ENCODE results near the gene RPP25.
"Not testable (repeated sequence)": the region's sequence is repeated elsewhere in the genome, so short reads cannot be mapped to it uniquely, and the experiment has no call there.

The RPP25 gene

DNA sequence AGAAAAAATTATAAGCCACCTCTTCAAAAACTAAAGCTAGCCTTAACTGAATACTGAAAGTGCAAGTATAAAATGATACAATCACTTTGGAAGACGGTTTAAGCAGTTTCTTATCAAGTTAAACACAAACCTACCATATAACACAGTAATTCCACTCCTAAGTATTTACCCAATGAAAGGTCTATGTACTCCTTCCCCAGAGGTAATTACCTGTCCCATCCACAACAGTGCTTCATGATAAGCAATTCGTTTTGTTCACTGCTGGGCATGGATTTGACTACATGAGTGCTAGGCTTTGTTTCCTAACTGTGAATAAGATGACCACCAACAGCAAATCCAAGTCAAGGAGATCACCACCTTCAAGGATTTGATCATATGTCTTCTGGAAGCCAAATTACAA lies 23.0 kb downstream of the RPP25 start:
- in situ Hi-C loops (cut with HindIII; ENCODE audit: low sequenced_read_pairs): no loop called here

DNA sequence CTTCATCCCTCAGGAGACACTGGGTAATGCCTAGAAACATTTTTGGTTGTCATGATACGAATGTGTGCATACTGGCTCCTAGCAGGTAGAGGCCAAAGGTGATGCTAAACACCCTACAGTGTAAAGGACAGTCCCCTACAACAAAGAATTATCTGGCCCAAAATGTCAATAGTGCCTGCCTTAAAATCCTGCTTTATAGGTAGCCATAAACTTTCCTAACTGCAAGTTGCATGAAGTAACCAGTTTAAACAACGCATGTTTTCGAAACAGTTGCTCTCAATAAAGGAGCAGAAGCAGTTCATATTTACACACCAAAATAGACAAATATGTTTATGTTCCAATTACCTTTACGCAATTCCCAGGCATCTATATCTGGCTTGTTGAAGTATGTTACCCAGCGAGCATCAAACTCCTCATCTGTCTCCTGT lies 27.8 kb downstream of the RPP25 start:
- in situ Hi-C loops (cut with HindIII; ENCODE audit: low sequenced_read_pairs): no loop called here

DNA sequence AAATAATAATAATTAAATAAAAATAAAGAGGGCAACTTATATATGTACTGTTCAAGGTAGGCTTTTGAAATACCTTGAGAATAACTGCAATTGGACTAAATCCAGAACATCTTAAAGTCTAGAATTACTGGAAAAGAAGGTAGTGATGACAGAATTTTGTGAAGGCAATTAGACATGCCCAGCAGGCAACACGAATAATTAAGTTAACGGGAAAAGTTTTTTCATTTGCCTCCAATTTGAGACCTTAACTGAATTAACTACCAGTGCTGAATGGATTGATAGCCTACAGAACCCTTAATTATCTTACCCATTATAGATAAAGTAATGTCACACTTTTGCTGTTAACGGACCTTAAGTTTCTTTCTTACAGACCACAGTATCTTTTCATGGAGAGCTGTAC lies 32.0 kb downstream of the RPP25 start:
- in situ Hi-C loops (cut with HindIII; ENCODE audit: low sequenced_read_pairs): no loop called here

DNA sequence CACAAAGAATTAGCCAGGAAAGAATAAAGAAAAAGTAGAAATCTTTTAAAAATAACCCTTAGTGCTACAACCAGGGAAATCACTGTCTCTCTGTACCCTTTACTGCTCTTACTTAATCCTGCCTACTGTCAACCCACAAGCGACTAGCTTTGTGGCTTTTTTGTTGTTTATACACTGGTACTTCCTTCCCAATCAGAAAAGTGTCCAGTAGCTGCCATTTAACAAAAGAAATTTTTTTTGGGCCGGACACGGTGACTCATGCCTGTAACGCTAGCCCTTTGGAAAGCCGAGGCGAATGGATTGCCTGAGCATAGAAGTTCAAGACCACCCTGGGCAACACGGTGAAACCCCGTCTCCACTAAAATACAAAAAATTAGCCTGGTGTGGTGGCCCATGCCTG lies 36.1 kb downstream of the RPP25 start:
- in situ Hi-C loops (cut with HindIII; ENCODE audit: low sequenced_read_pairs): no loop called here

DNA sequence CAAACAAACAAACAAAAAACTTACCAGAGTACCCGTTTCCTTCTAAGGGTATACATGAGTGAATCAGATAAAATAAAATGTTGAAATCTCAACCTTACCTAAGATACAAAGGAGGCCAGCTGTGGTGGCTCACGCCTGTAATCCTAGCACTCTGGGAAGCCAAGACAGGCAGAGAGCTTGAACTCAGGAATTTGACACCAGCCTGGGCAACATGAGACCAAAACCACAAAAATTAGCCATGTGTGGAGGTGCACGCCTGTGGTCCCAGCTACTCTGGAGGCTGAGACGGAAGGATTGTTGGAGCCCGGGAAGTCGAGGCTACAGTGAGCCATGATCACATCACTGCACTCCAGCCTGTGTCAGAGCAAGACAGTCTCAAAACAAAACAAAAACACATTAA lies 38.9 kb downstream of the RPP25 start:
- in situ Hi-C loops (cut with HindIII; ENCODE audit: low sequenced_read_pairs): no loop called here

DNA sequence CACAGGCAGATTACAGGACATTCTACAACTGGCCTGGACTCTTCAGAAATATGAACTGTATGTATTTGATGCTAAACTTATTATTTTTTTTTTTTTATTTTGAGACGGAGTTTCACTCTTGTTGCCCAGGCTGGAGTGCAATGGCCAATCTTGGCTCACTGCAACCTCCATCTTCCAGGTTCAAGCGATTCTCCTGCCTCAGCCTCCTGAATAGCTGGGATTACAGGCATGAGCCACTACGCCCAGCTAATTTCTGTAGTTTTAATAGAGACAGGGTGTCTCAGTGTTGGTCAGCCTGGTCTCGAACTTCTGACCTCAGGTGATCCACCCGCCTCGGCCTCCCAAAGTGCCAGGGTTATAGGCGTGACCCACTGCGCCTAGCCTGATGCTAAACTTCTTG lies 42.8 kb downstream of the RPP25 start:
- in situ Hi-C loops (cut with HindIII; ENCODE audit: low sequenced_read_pairs): not testable (repeated sequence)

DNA sequence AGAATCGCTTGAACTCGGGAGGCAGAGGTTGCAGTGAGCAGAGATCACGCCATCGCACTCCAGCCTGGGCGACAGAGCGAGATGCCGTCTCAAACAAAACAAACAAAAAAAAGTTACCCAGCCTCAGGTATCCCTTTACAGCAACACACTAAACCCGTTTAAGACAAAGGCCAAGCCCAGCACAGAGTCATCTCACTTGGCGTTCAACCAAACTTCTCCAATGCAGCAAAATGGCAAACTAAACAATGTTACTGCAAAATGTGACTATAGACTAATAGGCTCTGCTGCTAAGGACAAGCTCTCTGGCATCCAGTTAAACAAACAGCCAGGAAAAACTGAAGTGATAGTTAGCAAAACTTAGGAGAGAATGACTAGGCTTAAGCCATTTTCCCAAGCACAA lies 43.5 kb downstream of the RPP25 start:
- in situ Hi-C loops (cut with HindIII; ENCODE audit: low sequenced_read_pairs): no loop called here

DNA sequence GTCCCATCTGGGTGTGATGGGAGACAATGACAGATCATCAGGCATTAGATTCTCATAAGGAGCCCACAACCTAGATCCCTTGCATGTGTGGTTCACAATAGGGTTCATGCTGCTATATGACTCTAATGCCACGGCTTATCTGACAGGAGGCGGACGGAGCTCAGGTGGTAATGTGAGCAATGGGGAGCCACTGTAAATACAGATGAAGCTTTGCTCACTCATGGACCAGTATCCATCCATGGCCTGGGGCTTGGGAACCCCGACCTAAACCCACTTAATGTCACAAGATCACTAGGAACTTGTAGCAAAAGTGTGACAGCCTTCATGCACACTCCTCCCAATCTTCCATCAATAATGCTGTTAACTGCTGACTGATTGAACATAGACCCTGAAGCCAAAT lies 47.9 kb downstream of the RPP25 start:
- in situ Hi-C loops (cut with HindIII; ENCODE audit: low sequenced_read_pairs): loop anchor here (5.0 kb wide), 3 partner anchors 44 to 91 kb away; no protein-coding TSS in a partner anchor

DNA sequence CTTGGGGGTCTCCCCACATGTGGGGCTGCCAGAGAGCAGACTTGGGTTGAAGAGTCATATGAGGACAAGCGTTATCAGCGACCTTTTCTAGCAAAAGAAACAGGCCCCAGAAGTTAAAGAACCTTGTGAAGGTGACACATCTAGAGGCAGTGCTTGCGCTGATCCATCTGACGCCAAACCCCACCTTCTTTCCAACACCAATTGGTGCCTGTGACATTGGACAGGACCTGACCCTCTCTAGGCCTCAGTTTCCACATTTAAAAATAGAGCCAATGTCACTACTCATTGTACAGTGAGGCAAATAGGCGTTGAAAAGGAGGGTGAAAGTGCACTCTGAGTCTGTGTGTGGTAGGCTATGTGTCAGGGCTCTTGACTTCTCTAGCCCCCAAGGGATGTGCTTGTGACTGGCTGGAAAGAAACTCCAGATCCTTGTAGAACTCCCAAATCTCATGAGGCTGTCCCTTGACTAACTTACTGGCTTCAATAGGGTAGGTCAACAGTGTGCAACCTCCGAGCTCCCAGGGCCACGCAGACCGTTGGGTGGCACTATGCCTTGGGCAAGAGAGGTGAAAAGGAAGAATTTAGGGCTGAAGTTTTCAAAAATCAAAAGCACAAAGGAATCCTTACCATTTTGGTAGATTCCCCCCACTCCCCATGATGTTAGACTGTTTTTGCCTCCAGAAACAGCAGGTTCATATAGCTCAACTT lies 49.3 kb downstream of the RPP25 start:
- in situ Hi-C loops (cut with HindIII; ENCODE audit: low sequenced_read_pairs): loop anchor here (5.0 kb wide), 3 partner anchors 45 to 90 kb away; no protein-coding TSS in a partner anchor

DNA sequence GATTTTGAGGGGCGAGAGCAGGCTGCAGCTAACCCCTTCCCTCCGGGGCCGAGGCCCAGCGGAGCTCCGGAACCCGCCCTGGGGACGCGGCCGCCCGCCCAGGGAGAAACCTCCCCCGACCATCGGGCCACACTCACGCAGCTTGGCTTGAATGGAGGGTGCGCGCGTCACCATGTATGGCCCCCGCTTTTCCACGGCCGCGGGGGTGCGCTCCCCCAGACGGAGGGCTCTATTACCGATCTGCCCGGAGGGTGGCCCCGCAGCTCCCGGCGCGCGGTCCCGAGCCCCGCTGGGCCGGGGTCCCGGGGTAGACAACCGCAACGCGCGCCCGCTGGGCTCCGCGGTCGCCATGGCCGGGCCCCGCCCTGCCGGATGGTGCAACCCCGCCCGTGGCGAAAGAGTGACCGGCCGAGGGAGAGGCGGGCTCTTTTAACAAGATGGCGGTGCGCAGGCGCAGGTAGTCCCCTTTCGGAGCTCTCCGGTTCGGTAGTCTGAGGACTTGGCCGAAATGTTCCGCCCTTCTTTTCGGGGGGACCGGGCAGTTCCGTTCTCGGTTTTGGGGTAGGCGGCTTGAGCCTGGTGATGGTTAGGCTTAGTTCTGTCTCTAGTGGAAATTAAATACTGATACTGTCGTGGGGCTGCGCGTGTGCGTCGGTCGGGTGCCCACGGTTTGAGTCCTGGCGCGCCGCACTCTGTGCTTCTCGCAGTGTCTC lies 50.0 kb downstream of the RPP25 start, which contains the start of gene FAM219B:
Gene FAM219B, minus strand, starts transcription at position 402 of the 713 bp plus-strand sequence. Its CDS starts 51 bp downstream, at position 351.
- in situ Hi-C loops (cut with HindIII; ENCODE audit: low sequenced_read_pairs): loop anchor here (5.0 kb wide), 3 partner anchors 46 to 89 kb away; no protein-coding TSS in a partner anchor

DNA sequence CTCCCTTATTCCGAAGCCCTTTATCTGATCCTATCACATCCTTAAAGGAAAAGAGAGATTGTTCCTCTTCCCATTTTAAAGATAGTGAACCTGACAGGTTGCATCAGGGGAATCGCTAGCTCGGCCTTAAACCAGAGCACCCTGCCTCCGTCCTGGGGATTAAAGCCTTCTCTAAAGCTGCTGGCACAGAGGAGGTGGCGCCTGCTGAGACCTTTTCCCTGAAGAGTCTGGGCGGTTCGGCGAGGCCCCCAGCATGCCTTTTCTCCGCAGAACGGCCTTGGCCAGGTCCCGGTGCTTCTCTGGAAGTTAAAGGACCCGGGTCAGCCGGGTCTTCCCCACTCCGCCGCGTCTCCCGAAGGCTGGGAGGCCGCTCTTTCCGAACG lies 50.5 kb downstream of the RPP25 start:
- in situ Hi-C loops (cut with HindIII; ENCODE audit: low sequenced_read_pairs): loop anchor here (5.0 kb wide), 3 partner anchors 46 to 89 kb away; no protein-coding TSS in a partner anchor
